Posterior vena cava (tissue), 2 donors: Measurements from ENCODE around the gene AMOTL1. TPM values are rescaled to one million over a fixed set of nuclear protein-coding genes. Genes with fewer than 3 reads are reported as not detected.
"Not testable (repeated sequence)": the region's sequence is repeated elsewhere in the genome, so short reads cannot be mapped to it uniquely, and the experiment has no call there.

ENCODE experiments used
- DNase-seq: peaks from one replicate; pipeline ENCODE4 v3.0.0-alpha.2; 2020; ENCODE audit warnings: low spot score
- intact Hi-C, 2 donors: fragments of 100-400 bp; cut with DNase I; formaldehyde crosslinking; loops; one replicate each; pipeline versions ENCODE4 v1.14.1 to v1.14.2; 2022 to 2023
- total RNA-seq, 2 donors: library from RNA; stranded (reverse); fragmentation: NEBNext Ultra II Directional; extraction: Animal tissue kit (Norgen Biotek cat#: 25700); gene quantifications; one replicate each; pipeline ENCODE4 v1.2.1, GENCODE V29; 2021
- donor health status: DM: yes; HTN: yes; CAD: no.
- donor health status: DM: yes; HTN: yes; CAD: no.

AMOTL1 gene
- total RNA-seq, 2 donors from 2014 or later: 47.7 to 78.9 TPM

GRCh38 chr11:94834911-94835593, 66.9 kb downstream of the AMOTL1 start:
- intact Hi-C loops: no loop called here
- no peak for DNase-seq

DNA sequence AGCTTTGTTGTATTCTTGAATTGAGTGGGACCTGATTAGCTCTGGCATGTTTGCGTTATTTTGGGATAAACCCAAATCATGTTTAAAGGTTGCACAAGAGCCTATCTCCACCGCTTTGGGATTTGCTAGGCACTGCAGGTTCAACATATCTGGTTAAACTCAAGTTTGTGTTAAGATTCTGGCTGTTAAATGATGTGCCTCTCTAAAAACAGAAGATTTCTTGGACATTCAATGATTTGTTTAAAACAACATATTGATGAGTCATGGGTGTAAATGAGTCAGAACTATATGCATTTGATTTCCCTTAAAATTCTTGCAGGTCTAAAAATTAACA, 67.4 kb downstream of the AMOTL1 start:
- intact Hi-C loops: no loop called here

GRCh38 chr11:94837317-94837716, 69.2 kb downstream of the AMOTL1 start:
- intact Hi-C loops: no loop called here
- no peak for DNase-seq

More for the DNA sequence above, 67.4 kb downstream of the AMOTL1 start:
- no peak for DNase-seq

- intact Hi-C loops: no loop called here
Observed at GRCh38 chr11:94838027-94838731, 70.0 kb downstream of the AMOTL1 start.

DNA sequence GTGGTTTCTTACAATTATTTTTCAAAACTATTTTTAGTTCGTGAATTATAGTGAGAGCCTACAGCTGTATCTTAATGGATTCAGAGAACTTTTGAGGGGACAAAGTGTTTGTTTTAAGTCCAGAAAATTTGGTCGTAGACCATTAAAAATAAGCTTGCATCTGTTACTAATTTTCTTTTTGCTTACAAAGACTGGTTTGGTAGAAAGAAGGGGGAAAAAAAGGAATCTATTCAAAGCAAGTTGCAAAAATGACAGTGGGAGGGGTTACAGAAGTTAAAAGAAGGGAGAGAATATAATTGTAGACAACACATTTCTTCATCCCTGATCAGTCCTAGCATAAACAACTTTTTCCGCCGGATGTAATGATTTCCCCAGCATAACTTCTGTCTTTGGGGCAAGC, 72.1 kb downstream of the AMOTL1 start:
- intact Hi-C loops: no loop called here
- no peak for DNase-seq

More at GRCh38 chr11:94838027-94838731, 70.0 kb downstream of the AMOTL1 start:
- DNase-seq: no peak

- no peak for DNase-seq
- intact Hi-C loops: no loop called here
Observed at GRCh38 chr11:94844031-94844430, 75.9 kb downstream of the AMOTL1 start.

- intact Hi-C loops: no loop called here
Observed at GRCh38 chr11:94845622-94846021, 77.5 kb downstream of the AMOTL1 start.

DNA sequence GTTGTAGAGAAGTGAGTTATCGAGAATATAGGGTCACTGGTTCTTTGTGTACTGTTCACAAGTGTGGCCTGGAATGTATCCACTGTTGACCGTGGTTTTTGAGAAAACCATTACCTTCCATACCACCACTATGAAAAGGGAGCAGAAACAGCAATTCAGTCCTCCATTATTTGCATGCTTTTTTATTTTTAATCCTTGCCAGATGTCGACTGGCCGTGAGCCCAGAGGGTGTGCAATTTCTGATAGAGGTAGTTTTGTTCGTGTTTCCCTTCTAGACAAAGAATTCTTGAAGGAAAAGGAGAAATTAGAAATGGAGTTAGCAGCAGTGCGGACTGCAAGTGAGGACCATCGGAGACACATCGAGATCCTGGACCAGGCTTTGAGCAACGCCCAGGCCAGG, 81.7 kb downstream of the AMOTL1 start:
- no peak for DNase-seq
- intact Hi-C loops: no loop called here

More at GRCh38 chr11:94845622-94846021, 77.5 kb downstream of the AMOTL1 start:
- DNase-seq: no peak

DNA sequence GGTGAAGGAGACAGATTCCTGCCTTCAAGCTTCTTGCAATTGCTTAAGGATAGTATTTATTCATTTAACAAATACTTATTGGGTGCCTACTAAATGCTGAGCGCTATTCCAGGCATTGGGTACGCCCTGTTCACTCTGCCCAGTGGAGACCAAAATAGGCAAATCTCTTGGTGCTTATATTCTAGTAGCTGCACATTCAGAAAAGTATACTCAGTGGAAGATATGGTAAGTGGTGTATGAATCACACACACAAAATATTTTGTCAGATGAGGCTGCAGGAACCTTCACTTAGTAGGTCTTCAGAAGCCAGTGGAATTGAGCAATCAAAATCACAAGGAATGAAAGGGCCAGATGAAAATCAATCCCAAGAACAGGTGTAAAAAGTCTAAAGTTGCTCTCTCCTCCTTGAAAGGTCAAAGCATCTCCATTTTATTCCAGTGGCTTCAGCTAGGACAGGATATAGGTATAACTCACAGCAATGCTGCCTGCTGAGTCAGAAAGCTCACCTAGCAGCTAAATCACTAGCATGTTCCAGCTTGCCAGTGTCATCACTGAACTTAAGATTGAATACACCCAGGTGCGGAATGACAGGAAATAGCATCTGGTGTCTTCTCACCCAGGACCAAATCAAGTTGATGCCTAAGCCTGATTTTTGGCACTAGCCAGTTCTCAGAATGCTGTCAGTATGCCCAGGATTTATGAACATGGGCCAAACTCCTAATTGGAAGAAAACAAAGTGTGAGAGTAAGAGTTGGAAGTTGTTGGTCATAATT, 83.9 kb downstream of the AMOTL1 start:
- no peak for DNase-seq
- intact Hi-C loops: no loop called here

GRCh38 chr11:94853288-94853687, 85.1 kb downstream of the AMOTL1 start:
- DNase-seq, intact Hi-C loops: not testable (repeated sequence)

DNA sequence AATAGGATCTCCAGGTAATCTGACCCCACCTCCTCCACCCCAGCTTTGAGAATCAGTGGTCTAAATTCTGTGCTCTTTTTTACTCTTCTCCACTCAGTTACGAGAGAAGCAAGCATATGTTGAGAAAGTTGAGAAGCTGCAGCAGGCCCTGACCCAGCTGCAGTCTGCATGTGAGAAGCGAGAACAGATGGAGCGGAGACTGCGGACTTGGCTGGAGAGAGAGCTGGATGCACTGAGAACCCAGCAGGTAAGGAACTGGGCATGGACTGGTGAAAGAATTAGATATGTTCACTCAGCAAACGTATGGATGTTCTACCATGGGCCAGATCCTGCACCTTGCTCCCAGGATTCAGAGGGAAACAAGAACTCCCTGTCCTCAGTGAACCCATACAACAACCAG, 85.7 kb downstream of the AMOTL1 start:
- DNase-seq: no peak
- intact Hi-C loops: no loop called here

GRCh38 chr11:94854770-94855633, 86.8 kb downstream of the AMOTL1 start:
- DNase-seq: no peak
- intact Hi-C loops: no loop called here

DNA sequence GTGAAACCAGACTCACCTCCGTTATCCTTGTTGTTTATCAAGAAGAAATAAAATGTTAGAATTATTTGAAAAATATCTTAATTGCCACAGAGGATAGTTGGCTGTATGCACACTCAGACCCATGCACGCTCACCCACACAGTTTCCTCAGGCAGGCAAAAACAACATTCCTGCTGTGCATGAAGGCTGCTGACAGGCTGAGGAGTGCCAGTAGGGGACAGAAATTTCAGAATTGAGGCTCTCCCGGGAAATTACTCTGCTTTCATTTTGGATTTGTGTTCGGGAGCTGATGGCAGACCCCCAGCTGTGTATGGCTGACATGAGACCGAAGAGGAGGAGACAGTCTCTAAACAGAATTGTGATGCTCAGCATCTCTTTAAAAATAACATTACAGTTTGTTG, 87.5 kb downstream of the AMOTL1 start:
- no peak for DNase-seq
- intact Hi-C loops: no loop called here

GRCh38 chr11:94856443-94856842, 88.3 kb downstream of the AMOTL1 start:
- intact Hi-C loops: no loop called here

DNA sequence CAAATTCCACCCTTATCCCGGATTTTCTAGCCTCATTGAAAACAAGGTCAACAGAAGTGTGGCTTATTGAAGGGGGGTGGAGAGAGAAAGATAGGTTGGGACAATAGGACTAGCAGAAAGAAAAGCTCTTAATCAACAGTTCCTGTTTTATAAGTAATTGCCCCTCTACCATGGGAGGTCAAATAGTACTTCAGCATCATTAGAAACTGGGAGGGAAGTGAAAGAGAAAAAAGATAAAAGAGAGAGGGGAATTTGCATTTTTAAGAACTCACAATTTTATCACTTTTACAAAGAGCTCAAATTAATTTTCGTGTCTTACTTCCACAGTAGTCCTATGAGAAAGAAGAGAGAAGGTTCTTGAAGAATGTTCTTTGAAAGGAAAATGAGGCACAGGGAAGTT, 89.2 kb downstream of the AMOTL1 start:
- intact Hi-C loops: no loop called here
- DNase-seq: no peak

More at GRCh38 chr11:94856443-94856842, 88.3 kb downstream of the AMOTL1 start:
- DNase-seq: no peak

- intact Hi-C loops: no loop called here
- no peak for DNase-seq
Observed at GRCh38 chr11:94858012-94858705, 90.0 kb downstream of the AMOTL1 start.

- DNase-seq: no peak
- intact Hi-C loops: no loop called here
Observed at GRCh38 chr11:94860333-94860732, 92.2 kb downstream of the AMOTL1 start.

- intact Hi-C loops: no loop called here
- DNase-seq: no peak
Observed at GRCh38 chr11:94861306-94861845, 93.2 kb downstream of the AMOTL1 start.
